ENCODE measurements around the gene FOXI1. TPM values are rescaled to one million over a fixed set of nuclear protein-coding genes. Genes with fewer than 3 reads are reported as not detected.
A peak's percentile ranks its signal among the peaks of the same experiment; 100 is the strongest.

Gene FOXI1
- total RNA-seq, 1 donor from 2014 or later, result not detected

DNA sequence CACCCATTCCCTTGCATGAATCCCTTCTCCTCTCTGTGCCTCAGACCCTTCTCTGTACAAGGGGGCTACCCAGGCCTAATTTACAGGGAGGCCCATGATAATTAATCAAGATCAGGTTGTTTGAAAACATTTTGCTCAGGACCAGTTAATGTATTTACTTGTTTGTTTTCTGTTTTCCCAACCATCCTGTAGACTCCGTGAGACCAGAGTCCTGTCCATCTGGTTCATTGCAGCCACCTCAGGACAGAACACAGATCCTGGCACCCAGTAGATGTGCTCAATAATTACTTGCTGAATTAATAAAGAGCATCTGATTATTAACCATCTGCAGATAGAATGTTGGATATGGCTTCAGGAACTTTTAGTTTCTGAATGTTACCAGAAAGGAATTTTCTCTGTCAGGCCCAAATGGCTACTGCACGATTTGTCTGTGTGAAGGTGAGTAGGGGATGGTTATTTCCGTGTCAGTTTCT lies 27.3 kb downstream of the FOXI1 start:
- Histone ChIP-seq H3K4me3 (no peak overlapping the region), H3K4me1 (no peaks in the 10 kb centered on the region), H3K27me3 (no peaks in the 10 kb centered on the region), H3K27ac (no peak overlapping the region), H3K9me3 (no peaks in the 10 kb centered on the region), H3K36me3 (no peaks in the 10 kb centered on the region)
- intact Hi-C loops (cut with DNase I), result no loop called here
- TF ChIP-seq, protein P1, sequence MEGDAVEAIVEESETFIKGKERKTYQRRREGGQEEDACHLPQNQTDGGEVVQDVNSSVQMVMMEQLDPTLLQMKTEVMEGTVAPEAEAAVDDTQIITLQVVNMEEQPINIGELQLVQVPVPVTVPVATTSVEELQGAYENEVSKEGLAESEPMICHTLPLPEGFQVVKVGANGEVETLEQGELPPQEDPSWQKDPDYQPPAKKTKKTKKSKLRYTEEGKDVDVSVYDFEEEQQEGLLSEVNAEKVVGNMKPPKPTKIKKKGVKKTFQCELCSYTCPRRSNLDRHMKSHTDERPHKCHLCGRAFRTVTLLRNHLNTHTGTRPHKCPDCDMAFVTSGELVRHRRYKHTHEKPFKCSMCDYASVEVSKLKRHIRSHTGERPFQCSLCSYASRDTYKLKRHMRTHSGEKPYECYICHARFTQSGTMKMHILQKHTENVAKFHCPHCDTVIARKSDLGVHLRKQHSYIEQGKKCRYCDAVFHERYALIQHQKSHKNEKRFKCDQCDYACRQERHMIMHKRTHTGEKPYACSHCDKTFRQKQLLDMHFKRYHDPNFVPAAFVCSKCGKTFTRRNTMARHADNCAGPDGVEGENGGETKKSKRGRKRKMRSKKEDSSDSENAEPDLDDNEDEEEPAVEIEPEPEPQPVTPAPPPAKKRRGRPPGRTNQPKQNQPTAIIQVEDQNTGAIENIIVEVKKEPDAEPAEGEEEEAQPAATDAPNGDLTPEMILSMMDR (IDR thresholded peaks at IDR 0.05), result no peak
- TF ChIP-seq POLR2A (IDR thresholded peaks at IDR 0.05), result no peak
- TF ChIP-seq POLR2AphosphoS5 (IDR thresholded peaks at IDR 0.05; ENCODE audit: insufficient read depth in 1 of 2, low read depth in 1 of 2), result no peak
- no peak for DNase-seq (ENCODE audit: extremely low spot score in 2 of 2)

- TF ChIP-seq POLR2AphosphoS5 (IDR thresholded peaks at IDR 0.05; ENCODE audit: insufficient read depth in 1 of 2, low read depth in 1 of 2) (no peak), POLR2A (IDR thresholded peaks at IDR 0.05) (no peak)
- TF ChIP-seq, protein P1 (IDR thresholded peaks at IDR 0.05), result no peak
- Histone ChIP-seq H3K36me3 (no peaks in the 10 kb centered on the region), H3K27me3 (no peaks in the 10 kb centered on the region), H3K4me1 (no peaks in the 10 kb centered on the region), H3K27ac (no peak overlapping the region), H3K9me3 (no peaks in the 10 kb centered on the region), H3K4me3 (no peak overlapping the region)
- intact Hi-C loops (cut with DNase I), result no loop called here
- DNase-seq (ENCODE audit: extremely low spot score in 2 of 2), result peak; percentile 47 to 49
Observed at GRCh38 chr5:170135796-170136490, 30.2 kb downstream of the FOXI1 start.

- TF ChIP-seq POLR2A (IDR thresholded peaks at IDR 0.05), result no peak
- TF ChIP-seq, protein P1 (IDR thresholded peaks at IDR 0.05), result no peak
- no peak for TF ChIP-seq POLR2AphosphoS5 (IDR thresholded peaks at IDR 0.05; ENCODE audit: insufficient read depth in 1 of 2, low read depth in 1 of 2)
- intact Hi-C loops (cut with DNase I), result no loop called here
- DNase-seq (ENCODE audit: extremely low spot score in 2 of 2), result no peak
- Histone ChIP-seq H3K36me3 (no peaks in the 10 kb centered on the region), H3K27me3 (no peaks in the 10 kb centered on the region), H3K4me1 (no peaks in the 10 kb centered on the region), H3K27ac (no peak overlapping the region), H3K9me3 (no peaks in the 10 kb centered on the region), H3K4me3 (no peak overlapping the region)
Observed at GRCh38 chr5:170136506-170136905, 30.8 kb downstream of the FOXI1 start.

- H3K27ac ChIP-seq, result no peak overlapping the region
- TF ChIP-seq POLR2AphosphoS5 (IDR thresholded peaks at IDR 0.05; ENCODE audit: insufficient read depth in 1 of 2, low read depth in 1 of 2) (no peak), POLR2A (IDR thresholded peaks at IDR 0.05) (no peak)
- TF ChIP-seq, protein P1 (IDR thresholded peaks at IDR 0.05), result no peak
- H3K9me3 ChIP-seq, result no peaks in the 10 kb centered on the region
- intact Hi-C loops (cut with DNase I), result no loop called here
- H3K4me1 ChIP-seq, result no peaks in the 10 kb centered on the region
- DNase-seq (ENCODE audit: extremely low spot score in 2 of 2), result peak; percentile 52 to 61
- no peaks in the 10 kb centered on the region for H3K36me3 ChIP-seq
- no peak overlapping the region for H3K4me3 ChIP-seq
- no peaks in the 10 kb centered on the region for H3K27me3 ChIP-seq
Observed at GRCh38 chr5:170137694-170138214, 32.1 kb downstream of the FOXI1 start.

- Histone ChIP-seq H3K9me3 (no peaks in the 10 kb centered on the region), H3K27ac (no peak overlapping the region), H3K27me3 (no peaks in the 10 kb centered on the region), H3K4me1 (no peaks in the 10 kb centered on the region), H3K36me3 (no peaks in the 10 kb centered on the region), H3K4me3 (no peak overlapping the region)
- no peak for TF ChIP-seq POLR2AphosphoS5 (IDR thresholded peaks at IDR 0.05; ENCODE audit: insufficient read depth in 1 of 2, low read depth in 1 of 2)
- TF ChIP-seq POLR2A (IDR thresholded peaks at IDR 0.05), result no peak
- TF ChIP-seq, protein P1 (IDR thresholded peaks at IDR 0.05), result no peak
- peak in 1 of 2 donors; percentile 62 for DNase-seq (ENCODE audit: extremely low spot score in 2 of 2)
- intact Hi-C loops (cut with DNase I), result no loop called here
Observed at GRCh38 chr5:170138273-170138672, 32.6 kb downstream of the FOXI1 start.

Measured in vagina (tissue), 2 donors.